ENCODE measurements around the gene PXMP4. TPM values are rescaled to one million over a fixed set of nuclear protein-coding genes. Genes with fewer than 3 reads are reported as not detected.

The PXMP4 gene
- total RNA-seq, 1 donor from 2014 or later = 11.7 TPM

DNA sequence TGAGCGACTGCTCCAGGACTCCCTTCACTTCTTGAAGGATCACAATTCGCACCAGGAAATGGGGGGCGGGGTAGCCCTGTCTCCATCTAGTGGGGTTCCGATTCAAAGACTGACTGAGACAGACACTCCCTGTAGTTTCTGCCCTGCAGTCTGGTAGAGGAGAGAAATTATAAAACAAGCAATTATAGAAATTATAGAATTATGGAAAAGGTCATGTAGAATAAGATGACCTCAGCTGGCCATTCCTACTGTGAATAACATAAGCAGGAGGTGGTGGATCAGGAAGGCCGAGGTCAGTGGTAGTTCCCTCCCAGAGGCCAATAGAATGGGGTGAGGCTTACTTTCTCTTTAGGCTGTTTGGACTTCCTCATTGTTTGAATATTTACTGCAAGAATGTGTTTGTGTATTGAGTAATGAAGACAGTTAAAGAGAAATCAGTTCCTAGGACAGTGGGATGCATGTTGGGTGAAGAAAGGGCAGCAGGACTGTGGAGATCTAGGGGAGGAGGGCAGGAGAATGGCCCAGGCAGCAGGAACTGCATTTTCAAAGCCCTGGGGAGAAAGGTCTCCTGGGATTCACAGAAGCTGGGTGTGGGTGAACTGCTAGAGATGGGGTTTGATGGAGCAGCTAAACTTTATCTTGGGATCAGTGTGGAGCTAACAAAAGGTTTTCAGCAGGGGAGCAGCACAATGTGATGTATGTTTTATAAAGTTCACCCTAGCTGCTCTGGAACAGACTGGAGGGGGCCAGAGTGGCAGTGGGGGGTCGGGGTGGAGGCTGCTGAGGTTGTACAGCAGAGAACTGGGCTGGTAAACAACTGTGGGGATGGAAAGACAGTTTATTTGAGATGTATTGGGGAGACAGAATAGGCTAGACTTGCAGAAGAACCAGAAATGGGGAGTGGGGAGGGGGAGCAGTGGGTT lies 13.8 kb upstream of the PXMP4 start:
- ATAC-seq (ENCODE audit: poor library complexity) = peak; percentile 10
- intact Hi-C loops (cut with DNase I) = loop anchor here (10.0 kb wide), 1 partner anchor 279 kb away; no protein-coding TSS in a partner anchor
- no peak for DNase-seq

DNA sequence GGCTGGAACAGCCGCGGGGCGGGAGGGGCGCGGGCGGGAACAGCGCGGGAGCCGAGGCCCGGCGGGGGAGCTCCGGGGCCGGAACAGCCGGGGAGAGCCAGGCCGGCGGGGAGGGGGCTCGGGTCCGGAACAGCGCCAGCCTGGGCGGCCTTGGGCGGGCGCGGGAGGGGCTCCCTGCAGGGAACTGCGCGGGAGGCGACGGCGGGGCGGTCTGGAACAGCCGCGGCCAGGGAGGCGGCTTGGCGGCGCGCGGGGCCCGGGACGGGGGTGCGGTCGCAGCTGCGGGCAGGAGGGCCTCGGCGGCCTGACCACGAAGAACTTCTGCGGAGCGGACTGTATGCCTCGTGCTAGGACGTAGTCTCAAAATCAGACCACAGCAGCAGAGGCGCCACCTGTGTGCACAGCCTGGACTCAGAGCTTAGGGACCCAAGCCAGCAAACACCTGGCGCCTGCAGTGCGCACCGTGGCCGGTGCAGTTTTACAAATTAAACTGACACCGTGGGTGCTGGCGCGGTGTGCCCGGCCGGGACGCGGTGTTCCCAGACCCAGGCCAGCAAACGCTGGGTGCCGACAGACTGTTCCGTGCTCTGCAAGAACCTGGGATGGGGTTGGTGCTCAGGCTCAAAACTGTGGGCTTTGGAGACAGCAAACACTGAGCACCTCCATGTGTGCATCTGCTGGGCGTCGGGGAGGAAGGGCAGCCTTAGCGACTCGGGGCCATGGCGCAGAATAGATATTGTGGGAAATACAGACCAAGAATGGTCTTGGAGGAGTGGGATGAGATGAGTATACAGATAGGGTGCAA lies 12.3 kb upstream of the PXMP4 start:
- DNase-seq (peak; percentile 92), ATAC-seq (ENCODE audit: poor library complexity) (peak; percentile 84)
- intact Hi-C loops (cut with DNase I) = loop anchor here (10.0 kb wide), 1 partner anchor 278 kb away; no protein-coding TSS in a partner anchor

DNA sequence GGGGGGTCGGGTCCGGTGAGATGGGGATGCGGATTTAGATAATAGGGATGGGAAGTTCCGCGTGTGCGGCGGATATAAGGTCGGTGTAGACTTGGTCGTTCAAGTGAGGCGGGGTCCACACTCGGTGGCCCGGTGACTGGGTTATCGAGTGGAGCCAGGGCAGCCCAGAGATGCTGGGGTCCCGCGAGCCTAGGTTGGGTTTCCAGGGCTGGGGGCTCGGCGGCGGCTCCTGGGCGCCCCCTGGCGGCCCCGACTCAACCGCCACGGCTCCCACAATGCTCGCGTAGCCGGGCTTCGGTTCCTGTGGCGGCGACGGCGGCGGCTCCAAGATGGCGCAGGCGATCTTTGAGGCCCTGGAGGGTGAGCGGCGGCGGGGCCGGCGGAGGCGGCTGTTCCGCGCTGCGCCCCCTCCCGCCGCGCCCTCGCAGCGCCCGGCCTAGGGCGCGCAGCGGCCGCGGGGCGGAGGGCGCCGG lies 11.6 kb upstream of the PXMP4 start, which contains the start of gene ZNF341:
ZNF341 (plus strand) TSS at position 304 of the 473 bp plus-strand sequence; CDS start at position 330, 26 bp downstream.
- intact Hi-C loops (cut with DNase I) = loop anchor here (10.0 kb wide), 1 partner anchor 277 kb away; no protein-coding TSS in a partner anchor
- ATAC-seq (ENCODE audit: poor library complexity) (peak; percentile 85), DNase-seq (peak; percentile 94)

DNA sequence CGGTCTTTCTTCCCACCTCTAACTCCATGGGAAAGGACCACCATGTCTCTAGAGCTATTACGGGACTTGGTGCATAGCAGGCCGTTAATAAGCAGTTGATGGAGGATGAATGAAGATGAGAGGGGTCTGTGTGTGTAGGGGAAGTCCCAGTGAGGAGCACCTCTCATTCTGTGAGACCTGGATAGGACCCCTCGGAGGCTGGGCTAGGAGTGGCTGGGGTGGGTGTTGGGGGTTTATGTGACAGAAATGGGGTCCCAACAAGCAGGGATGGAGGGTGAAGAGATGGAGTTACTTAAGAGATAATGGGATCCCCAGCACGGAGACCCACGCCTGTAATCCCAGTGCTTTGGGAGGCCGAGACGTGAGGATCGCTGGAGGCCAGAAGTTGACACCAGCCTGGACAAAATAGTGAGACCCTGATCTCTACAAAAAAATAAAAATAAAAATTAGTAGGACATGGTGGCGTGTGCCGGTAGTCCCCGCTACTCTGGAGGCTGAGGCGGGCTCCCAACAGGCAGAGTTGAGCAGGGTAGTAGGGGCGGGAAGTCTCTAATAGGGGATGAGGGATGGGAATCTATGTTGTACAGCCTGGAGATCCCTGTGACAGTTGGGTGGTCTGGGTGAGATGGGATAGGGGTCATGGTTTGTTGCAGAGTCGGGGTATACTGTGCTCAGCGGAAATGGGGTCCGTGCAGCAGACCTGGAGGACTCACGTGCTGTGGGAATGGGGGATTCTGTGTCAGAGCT lies 11.0 kb upstream of the PXMP4 start:
- intact Hi-C loops (cut with DNase I) = loop anchor here (10.0 kb wide), 1 partner anchor 276 kb away; no protein-coding TSS in a partner anchor
- ATAC-seq (ENCODE audit: poor library complexity) (no peak), DNase-seq (no peak)

DNA sequence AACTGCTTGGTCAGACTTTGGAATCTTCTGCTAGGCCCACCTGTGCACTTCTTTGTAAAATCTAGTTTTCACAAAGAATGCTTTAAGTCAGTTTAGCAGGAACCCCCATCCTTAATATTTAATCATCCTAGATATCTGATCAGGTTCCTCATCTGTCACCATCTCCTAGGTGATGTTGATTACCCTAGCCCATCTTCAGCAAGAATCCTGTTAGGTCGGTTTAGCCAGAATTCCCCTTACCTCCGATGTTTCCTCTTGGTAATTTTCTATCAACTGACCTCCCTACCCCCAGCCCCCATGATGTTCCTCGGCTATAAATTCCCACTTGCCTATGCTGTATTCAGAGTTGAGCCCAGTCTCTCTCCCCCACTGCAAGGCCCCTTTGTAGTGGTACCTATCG lies 9.0 kb upstream of the PXMP4 start:
- DNase-seq (no peak), ATAC-seq (ENCODE audit: poor library complexity) (no peak)
- intact Hi-C loops (cut with DNase I) = no loop called here

DNA sequence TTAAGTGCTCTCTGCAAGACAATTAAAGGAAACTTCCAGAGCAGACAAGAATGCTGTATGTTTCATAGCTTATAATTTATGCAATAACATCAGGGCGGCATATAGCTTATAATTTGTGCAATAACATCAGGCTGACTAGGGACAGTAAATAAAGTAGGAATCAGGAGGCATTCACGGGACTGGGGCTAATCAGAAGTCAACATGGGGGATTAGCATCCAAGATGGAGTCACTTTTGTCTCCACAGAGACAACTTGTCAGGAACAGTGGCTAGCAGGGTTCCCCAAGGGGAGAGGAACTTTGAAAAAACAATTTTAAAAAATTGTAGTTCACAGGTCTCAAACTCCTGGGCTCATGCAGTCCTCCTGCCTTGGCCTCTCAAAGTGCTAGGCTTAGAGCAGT lies 8.4 kb upstream of the PXMP4 start:
- intact Hi-C loops (cut with DNase I) = no loop called here
- DNase-seq (no peak), ATAC-seq (ENCODE audit: poor library complexity) (no peak)

DNA sequence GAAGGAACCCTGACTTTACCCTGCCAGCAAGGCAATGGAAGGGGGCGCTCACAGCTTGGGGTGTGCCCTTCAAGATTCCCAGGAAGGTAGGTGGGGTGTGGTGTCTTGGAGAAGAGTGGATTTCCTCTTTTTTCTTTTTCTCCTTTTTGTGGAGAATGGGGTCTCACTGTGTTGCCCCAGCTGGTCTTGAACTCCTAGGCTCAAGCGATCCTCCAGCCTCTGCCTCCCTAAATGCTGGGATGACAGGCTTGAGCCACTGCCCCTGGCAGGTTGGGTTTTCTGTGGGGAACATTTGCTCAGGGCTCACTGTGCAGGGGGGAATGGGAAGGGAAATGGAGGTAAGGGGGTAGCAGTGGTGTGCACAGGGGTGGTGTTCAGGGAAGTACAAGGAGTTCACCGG lies 7.7 kb upstream of the PXMP4 start:
- intact Hi-C loops (cut with DNase I) = no loop called here
- ATAC-seq (ENCODE audit: poor library complexity) (no peak), DNase-seq (no peak)

DNA sequence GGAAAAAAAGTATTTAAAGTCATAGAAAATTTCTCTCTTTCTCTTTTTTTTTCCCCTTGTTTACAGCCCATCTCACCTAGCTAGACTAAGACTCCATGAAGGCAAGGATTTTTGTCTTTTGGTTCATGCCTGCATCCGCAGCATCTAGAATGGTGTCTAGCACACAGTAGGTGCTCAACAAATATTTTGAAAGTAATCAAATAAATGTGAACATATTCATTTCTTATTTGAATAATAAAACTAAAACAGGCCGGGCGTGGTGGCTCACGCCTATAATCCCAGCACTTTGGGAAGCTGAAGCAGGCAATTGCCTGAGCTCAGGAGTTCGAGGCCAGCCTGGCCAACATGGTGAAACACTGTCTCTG lies 7.0 kb upstream of the PXMP4 start:
- DNase-seq = no peak
- no peak for ATAC-seq (ENCODE audit: poor library complexity)
- intact Hi-C loops (cut with DNase I) = no loop called here

DNA sequence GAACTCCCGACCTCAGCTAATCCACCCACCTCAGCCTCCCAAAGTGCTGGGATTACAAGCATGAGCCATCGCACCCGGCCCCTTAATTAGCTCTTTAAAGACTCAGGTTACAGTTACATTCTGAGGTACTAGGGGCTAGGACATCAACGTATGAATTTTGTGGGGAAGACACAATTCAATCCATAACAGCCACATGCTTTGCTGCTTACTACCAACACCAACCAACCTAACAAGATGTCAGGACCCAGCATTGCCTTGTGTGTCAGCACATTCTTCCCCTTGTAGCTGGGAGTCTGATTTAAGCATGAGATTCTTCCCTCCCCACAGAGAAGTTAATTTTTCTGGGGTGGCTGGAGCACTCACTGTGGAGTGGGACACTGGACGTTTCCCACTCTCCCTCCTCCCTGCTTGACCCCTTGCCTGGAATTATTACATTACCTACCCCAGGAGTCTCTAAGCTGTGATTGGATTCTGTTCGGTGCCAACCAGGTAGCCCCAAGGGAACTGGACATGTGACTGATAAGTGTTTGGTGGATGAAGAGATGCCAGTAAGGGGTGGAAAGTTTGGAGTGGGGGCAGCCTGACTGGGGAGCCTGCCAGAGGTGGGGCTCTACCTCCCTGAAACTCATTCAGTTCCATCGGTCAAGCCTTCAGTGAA lies 5.6 kb upstream of the PXMP4 start:
- ATAC-seq (ENCODE audit: poor library complexity) (no peak), DNase-seq (no peak)
- intact Hi-C loops (cut with DNase I) = no loop called here

DNA sequence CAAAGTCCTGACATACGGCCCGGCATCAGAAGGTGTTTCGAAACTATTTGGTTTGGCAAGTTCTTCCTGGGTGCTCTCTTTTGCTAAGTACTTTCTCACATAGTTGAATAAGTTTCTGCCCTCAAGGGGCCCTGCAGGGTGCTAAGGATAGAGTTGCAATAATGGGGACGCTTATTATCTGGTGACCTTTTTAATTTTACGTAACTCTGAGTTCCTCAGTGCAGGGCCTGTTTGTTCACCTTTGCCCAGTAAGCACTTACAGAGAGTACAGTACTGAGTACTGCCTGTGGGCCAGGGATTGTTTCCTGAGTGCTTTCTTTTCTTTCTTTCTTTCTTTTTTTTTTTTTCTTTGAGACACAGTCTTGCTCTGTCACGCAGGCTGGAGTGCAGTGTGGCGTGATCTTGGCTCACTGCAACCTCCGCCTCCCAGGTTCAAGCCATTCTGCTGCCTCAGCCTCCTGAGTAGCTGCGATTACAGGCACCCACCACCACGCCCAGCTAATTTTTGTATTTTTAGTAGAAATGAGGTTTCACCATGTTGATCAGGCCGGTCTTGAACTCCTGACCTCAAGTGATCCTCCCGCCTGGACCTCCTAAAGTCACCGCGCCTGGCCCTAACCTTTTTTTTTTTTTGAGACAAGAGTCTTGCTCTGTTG lies 4.5 kb upstream of the PXMP4 start:
- intact Hi-C loops (cut with DNase I) = no loop called here
- DNase-seq (no peak), ATAC-seq (ENCODE audit: poor library complexity) (no peak)

DNA sequence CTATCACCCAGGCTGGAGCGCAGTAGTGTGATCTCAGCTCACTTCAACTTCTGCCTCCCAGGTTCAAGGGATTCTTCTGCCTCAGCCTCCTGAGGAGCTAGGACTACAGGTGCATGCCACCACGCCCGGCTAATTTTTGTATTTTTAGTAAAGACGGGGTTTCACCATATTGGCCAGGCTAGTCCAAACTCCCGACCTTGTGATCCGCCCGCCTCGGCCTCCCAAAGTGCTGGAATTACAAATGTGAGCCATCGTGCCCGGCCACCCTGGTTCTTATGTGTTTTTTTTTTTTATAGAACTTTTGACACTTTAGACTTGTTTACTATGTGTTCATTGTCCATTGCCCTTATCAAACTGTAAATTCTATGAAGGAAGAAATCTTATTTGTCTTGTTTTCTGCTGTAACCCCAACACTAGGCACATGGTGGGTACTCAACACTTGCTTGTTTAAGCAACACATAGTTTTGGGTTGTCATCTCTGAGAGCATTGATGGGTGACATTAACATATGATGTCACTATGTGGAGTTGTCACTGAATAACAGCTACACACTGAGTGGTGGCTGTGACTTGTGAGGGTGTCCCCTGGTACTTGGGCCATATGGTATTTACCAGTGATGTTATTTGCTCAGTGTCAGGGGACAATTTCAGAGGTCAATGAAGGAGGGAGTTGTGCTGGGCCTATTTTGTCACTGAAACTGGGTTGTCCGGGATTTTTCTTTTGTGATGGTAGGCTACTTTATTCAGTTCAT lies 1.5 kb upstream of the PXMP4 start:
- DNase-seq (peak; percentile 29), ATAC-seq (ENCODE audit: poor library complexity) (no peak)
- intact Hi-C loops (cut with DNase I) = no loop called here

DNA sequence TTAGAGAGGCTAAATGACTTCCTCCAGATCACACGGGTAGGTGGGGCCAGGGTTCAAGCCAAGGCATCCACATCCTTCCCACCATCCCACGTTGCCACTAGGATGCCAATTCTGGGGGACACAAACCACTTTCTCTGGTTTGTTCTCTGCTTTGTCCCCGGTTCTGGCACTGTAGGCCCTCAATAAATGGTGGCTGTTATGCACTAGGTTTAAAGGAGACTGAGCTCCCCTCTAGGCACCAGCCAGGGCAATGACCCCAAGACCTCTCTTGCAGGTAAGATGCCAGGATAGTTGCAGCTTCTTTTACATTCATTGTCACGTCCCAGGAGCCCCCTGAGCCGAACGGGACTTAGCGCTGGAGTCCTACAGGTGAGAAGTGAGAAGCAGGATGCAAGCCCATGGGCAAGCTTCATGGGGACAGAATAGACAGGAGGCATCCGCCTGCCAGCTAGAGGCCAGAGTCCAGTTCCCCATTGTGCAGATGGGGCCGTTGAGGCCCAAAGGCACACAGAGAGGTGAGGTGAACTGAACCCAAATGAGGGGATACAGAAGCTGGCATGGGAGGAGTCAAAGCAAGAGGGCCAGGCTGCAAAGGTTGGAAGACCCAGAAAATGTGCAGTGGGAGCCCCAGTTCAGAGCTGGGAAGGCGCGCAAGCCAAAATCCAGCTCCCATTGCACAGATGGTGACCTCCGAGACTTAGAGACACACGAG lies 677 bp downstream of the PXMP4 start:
- DNase-seq = no peak
- intact Hi-C loops (cut with DNase I) = no loop called here
- no peak for ATAC-seq (ENCODE audit: poor library complexity)

DNA sequence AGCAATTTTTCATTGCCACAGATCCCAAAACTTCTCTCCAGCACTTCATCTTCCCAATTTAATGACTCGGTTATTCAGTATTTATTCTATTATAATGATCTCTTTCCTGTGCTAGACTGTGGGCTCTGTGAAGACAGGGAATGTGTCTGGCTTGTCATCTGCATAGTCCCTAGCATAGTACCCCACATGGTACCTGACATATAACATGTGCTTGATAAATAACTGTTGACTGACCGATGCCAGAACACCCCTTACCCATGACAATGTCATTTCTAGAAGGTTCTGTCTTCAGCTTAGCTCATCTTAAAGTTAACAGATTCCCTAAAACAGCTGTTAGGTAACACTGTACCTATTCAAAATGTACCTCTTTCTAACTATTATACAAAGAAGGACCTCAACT lies 3.6 kb downstream of the PXMP4 start:
- no peak for DNase-seq
- intact Hi-C loops (cut with DNase I) = no loop called here

DNA sequence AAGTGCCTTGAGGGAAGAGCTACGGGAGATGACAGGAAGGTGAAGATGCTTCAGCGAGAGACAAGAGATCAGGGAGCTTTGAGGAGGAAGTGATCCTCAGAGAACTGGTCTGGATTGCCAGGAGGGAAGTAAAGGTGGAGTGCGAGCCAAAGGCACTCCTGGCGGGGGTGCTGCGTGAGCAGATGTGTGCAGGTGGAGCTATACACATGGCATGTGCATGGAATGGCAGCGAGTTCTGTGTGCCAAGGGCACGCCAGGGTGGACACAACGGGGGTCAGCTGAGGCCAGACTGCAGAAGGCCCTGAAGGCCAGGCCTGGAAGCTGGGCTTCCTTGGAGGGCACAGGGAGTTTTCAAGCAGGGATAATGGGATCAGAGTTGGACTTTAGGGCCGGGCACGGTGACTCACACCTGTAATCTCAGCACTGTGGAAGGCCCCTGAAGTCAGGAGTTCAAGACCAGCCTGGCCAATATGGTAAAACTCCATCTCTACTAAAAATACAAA lies 6.2 kb downstream of the PXMP4 start:
- ATAC-seq (ENCODE audit: poor library complexity) (no peak), DNase-seq (no peak)
- intact Hi-C loops (cut with DNase I) = no loop called here

More for the DNA sequence above, 3.6 kb downstream of the PXMP4 start:
- no peak for ATAC-seq (ENCODE audit: poor library complexity)

DNA sequence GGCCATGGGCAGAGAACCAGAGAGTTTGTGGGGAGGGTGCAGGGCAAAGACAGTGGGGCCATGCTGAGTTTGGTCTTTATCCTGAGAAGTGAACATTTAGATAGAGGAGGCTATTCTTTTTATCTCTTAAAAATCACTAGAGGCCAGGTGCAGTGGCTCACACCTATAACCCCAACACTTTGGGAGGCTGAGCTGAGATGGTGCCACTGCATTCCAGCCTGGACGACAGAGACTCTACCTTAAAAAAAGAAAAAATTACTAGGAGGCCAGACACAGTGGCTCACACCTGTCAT lies 8.7 kb downstream of the PXMP4 start:
- intact Hi-C loops (cut with DNase I) = no loop called here
- ATAC-seq (ENCODE audit: poor library complexity) (no peak), DNase-seq (peak; percentile 0)

DNA sequence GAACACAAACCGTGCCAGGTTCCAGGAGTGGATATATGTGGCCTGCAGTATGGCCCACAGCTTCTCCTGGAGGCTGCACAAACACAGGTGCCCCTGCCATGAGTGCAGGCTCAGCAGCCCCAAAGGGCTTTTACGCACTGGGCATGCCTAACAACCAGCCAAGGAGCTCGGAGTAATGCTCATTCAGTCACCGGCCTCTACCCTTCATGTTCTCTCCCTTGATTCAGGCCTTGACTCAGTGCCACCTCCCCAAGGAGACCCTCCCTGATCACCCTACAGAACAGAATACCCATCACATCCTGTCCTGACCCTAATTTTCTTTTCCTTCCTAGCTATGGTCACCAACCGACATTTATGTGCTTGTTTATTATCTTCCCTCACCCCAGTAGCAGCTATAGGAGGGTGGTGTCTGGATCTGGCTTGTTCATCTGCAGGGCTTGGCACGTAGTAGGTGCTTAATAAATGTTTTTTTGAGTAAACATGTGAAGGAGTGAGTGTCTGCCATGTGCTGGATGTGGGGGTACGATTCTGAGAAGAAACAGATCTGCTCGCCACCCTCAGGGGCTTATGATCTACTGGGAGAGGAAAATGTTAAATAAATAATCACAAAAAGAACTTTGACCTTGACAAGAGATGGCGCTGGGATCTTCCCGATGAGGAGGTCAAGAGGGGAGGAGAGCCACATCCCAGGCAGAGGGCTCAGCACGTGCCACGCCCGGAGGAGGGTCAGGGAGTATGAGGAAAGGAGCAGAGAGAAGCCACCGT lies 9.2 kb downstream of the PXMP4 start:
- intact Hi-C loops (cut with DNase I) = no loop called here
- DNase-seq (no peak), ATAC-seq (ENCODE audit: poor library complexity) (no peak)

All from Right ventricle myocardium superior (tissue), 1 donor.